ENCODE results near the gene SNX22. TPM values are rescaled to one million over a fixed set of nuclear protein-coding genes. Genes with fewer than 3 reads are reported as not detected.

Gene SNX22
- total RNA-seq, 1 donor from 2014 or later, result 7.3 TPM

DNA sequence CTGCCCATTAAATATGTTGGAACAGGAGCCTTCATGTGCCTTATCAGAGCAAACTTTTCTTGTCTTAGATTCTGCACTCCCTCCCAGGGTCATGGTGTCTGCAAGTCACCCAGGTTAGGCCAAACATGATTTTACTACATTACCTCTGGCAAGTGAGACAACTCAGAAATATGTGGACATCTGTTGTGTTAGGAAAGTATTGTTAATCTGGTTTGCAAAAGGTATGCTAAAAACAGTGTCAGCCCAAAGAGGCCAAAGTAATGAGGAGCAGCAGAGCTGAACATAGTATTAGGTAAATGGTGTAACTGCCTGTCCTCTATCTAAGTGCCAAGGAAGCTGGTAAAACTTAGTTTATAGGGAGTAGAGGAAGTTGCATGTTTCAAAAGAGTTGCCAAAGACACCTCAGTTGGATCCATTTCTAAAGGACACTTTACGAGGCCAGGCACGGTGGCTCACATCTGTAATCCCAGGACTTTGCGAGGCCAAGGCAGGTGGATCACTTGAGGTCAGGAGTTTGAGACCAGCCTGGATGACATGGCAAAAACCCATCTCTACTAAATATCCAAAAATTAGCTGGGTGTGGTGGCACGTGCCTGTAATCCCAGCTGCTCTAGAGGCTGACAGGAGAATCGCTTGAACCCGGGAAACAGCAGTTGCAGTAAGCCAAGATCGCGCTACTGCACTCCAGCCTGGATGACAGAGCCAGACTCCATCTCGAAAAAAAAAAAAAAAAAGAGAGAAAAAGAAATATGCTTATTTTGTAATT is 33.8 kb downstream of the SNX22 start:
- Mint-ChIP-seq H3K27ac (peak overlapping the region; percentile 54), H3K36me3 (ENCODE audit: insufficient read depth) (peaks cover 7% of the 10 kb centered on the region), H3K4me1 (ENCODE audit: low read depth) (peaks cover 20% of the 10 kb centered on the region), H3K4me3 (ENCODE audit: low read depth) (no peak overlapping the region), H3K9me3 (ENCODE audit: low read depth) (no peaks in the 10 kb centered on the region), H3K27me3 (no peaks in the 10 kb centered on the region)
- no peak for DNase-seq (ENCODE audit: low spot score, unreplicated experiment)
- TF ChIP-seq, protein P1, sequence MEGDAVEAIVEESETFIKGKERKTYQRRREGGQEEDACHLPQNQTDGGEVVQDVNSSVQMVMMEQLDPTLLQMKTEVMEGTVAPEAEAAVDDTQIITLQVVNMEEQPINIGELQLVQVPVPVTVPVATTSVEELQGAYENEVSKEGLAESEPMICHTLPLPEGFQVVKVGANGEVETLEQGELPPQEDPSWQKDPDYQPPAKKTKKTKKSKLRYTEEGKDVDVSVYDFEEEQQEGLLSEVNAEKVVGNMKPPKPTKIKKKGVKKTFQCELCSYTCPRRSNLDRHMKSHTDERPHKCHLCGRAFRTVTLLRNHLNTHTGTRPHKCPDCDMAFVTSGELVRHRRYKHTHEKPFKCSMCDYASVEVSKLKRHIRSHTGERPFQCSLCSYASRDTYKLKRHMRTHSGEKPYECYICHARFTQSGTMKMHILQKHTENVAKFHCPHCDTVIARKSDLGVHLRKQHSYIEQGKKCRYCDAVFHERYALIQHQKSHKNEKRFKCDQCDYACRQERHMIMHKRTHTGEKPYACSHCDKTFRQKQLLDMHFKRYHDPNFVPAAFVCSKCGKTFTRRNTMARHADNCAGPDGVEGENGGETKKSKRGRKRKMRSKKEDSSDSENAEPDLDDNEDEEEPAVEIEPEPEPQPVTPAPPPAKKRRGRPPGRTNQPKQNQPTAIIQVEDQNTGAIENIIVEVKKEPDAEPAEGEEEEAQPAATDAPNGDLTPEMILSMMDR (IDR thresholded peaks at IDR 0.05; ENCODE audit: unreplicated experiment), result no peak

DNA sequence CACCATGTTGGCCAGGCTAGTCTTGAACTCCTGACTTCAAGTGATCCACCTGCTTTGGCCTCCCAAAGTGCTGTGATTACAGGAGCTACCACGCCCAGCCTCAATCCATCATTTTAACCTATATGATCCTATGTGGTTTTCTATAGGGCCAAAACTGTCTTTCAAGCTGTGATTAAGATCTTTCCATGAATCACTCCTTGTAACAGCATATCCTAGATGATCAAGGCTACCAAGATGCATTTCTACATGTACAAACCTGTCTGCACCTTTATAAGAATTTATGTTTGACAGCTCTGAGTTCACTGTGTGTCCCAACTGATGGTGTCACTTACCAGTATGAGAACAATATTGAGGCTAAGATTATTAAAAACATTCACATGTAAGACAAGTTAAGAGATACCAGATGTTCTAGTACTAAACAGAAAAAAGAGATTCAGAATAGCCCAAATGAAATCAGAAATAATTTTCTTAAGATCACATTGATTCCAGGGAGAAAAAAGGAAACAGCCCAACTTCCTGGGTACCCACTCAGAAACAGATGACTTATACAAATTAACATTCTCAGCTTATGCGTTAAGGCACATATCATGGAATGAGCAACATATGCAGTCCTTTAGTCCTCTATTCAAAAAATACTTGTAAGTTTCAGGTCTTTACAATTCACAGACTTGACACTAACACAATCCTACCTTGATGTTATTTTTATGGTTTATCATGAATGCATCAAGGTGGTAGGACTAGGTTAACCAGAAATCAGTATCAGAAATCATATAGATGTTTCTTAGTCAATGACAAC is 36.1 kb downstream of the SNX22 start:
- Mint-ChIP-seq H3K4me1 (ENCODE audit: low read depth) (peaks cover 5% of the 10 kb centered on the region), H3K9me3 (ENCODE audit: low read depth) (no peaks in the 10 kb centered on the region), H3K27me3 (no peaks in the 10 kb centered on the region), H3K27ac (peak overlapping the region; percentile 74), H3K4me3 (ENCODE audit: low read depth) (no peak overlapping the region), H3K36me3 (ENCODE audit: insufficient read depth) (peaks cover 7% of the 10 kb centered on the region)
- TF ChIP-seq, protein P1 (IDR thresholded peaks at IDR 0.05; ENCODE audit: unreplicated experiment), result no peak
- no peak for DNase-seq (ENCODE audit: low spot score, unreplicated experiment)

DNA sequence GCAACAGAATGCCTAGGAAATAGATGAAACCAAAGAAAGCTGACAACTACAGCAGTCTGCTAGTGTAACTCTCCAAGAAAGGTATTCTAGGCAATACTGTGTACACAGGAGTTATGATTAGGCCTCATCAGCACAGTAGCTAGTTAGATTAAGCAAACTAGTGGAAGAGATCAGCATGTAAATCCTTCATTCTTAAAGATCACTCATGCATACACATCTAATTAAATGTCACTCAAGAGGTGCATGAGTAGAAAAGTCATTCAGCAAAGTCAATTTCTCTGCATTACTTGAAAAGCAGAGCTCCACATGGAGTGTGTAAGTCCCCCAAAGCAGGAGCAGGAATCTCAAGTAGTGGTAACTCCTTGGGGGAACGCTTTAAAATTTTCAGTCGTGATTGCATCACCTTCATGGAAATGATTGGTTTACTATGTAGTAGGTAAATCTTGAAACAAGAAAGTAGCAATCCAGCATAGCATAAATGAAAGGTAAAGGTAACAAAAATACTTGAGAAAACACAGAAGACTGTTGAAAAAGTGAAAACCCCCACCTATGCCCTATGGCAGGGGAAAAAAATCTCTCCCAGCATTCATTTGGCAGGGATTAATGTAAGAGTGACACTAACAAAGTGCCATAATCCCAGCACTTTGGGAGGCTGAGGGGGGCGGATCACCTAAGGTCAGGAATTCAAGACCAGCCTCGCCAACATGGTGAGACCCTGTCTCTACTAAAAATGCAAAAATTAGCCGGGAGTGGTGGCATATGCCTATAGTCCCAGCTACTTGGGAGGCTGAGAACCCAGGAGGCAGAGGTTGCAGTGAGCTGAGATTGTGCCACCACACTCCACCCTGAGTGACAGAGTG is 40.7 kb downstream of the SNX22 start:
- H3K27ac Mint-ChIP-seq, result no peak overlapping the region
- no peak for DNase-seq (ENCODE audit: low spot score, unreplicated experiment)
- no peaks in the 10 kb centered on the region for H3K27me3 Mint-ChIP-seq

DNA sequence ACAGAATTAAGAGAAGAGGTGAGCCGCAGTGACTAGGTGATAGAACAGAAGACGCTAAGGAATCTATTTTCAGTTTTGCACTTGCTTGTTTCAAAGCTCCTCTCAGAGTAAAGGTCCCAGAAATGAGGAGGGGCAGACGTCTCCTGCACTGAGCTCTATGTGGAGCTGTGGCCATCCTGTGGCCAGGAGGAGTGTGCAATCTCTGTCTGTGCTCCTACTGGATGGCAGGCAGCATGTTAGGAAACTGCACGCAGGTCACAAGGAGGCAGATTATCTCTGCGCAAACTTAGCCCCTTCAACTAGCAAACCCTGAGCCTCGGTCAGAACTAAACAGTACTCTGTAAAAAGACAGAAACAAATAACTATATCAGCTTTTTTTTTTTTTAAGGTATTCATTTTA is 42.4 kb downstream of the SNX22 start:
- Mint-ChIP-seq H3K27me3 (no peaks in the 10 kb centered on the region), H3K4me1 (ENCODE audit: low read depth) (peaks cover 1% of the 10 kb centered on the region), H3K36me3 (ENCODE audit: insufficient read depth) (peaks cover 5% of the 10 kb centered on the region), H3K4me3 (ENCODE audit: low read depth) (no peak overlapping the region), H3K9me3 (ENCODE audit: low read depth) (no peaks in the 10 kb centered on the region), H3K27ac (no peak overlapping the region)
- TF ChIP-seq, protein P1 (IDR thresholded peaks at IDR 0.05; ENCODE audit: unreplicated experiment), result no peak
- no peak for DNase-seq (ENCODE audit: low spot score, unreplicated experiment)

More for the DNA sequence above, 40.7 kb downstream of the SNX22 start:
- peaks cover 1% of the 10 kb centered on the region for H3K4me1 Mint-ChIP-seq (ENCODE audit: low read depth)
- TF ChIP-seq, protein P1 (IDR thresholded peaks at IDR 0.05; ENCODE audit: unreplicated experiment), result no peak
- H3K36me3 Mint-ChIP-seq (ENCODE audit: insufficient read depth), result peaks cover 8% of the 10 kb centered on the region
- H3K4me3 Mint-ChIP-seq (ENCODE audit: low read depth), result no peak overlapping the region
- H3K9me3 Mint-ChIP-seq (ENCODE audit: low read depth), result no peaks in the 10 kb centered on the region

DNA sequence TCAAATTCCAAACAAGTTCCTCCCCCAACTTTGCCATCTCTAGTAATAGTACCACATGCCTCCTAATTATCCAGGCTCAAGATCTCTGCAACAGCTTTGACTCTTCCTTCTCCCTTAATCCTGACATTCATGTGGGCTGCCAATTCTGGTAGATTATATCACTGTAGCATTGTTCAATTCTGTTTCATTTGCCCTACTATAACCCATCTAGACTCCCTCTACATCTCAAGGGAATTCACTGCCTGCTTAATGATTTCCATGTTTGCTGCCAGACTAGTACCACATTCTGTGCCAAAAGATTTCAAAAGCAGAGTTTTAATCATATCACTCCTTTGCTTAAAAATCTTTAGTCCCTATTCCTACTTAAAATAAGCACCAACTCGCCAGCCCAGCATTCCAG is 45.9 kb downstream of the SNX22 start:
- DNase-seq (ENCODE audit: low spot score, unreplicated experiment), result no peak
- Mint-ChIP-seq H3K27me3 (no peaks in the 10 kb centered on the region), H3K4me1 (ENCODE audit: low read depth) (peaks cover 1% of the 10 kb centered on the region), H3K36me3 (ENCODE audit: insufficient read depth) (peaks cover 7% of the 10 kb centered on the region), H3K27ac (no peak overlapping the region), H3K4me3 (ENCODE audit: low read depth) (no peak overlapping the region), H3K9me3 (ENCODE audit: low read depth) (no peaks in the 10 kb centered on the region)
- TF ChIP-seq, protein P1 (IDR thresholded peaks at IDR 0.05; ENCODE audit: unreplicated experiment), result no peak
